ENCODE data around the gene TSPEAR. TPM values are rescaled to one million over a fixed set of nuclear protein-coding genes. Genes with fewer than 3 reads are reported as not detected.

The TSPEAR gene
- total and polyA plus RNA-seq, 9 of the 15 experiments (the other 6 are each of a cell fraction or from before 2014, with no cell fraction given): not detected

DNA sequence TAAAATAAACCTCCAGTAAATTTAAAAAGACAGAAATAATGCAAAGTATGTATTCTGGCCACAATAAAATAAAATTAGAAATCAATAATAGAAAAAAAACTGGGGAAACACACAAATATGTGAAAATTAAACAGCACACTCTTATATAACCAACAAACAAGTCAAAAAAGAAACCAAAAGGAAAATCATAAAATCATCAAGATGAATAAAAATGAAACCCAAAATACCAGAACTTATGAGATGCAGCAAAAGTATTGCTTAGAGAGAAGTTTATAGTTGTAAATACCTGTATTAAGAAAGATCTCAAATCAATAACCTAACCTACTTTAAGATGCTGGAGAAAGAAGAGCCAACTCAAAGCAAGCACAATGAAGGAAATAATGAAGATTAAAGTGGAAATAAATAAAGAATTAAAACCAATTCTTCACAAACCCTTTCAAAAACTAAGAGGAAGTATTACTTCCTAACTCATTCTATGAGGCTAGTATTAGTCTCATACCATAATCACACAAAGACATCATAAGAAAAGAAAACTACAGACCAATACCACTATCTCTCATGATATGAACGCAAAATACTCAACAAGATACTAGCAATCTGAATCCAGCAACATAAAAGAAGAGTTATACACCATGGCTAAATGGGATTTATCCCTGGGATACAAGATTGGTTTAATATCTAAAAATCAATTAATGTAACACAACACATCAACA, 146.3 kb downstream of the TSPEAR start:
- H3K9me3 ChIP-seq (replicated peaks; ENCODE audit: control insufficient read depth, insufficient read depth, low read depth, low read length): no peaks in the 10 kb centered on the region
- peaks cover 0 to 13% of the 10 kb centered on the region in 2 experiments; a peak in 1 of 5 replicates for H3K4me1 ChIP-seq (replicated peaks in 1 of 2; ENCODE audit: control insufficient read depth in 2 of 2, insufficient read depth in 2 of 2, low read length in 2 of 2)
- no peak overlapping the region for H3K4me3 ChIP-seq
- 4% methylated on average over 1 of the region's 1 CpG for WGBS (ENCODE audit: insufficient coverage, low coverage, missing lambda C conversion rate)
- no peaks in the 10 kb centered on the region for H3K9me1 ChIP-seq (ENCODE audit: control insufficient read depth, insufficient read depth, low read length)
- no peak overlapping the region for H3K9ac ChIP-seq (ENCODE audit: insufficient read depth in 1 of 2, low read depth in 2 of 2, low read length in 2 of 2)
- no peak for ATAC-seq
- no peak for FAIRE-seq
- no TSS peak for BruUV-seq (replicated peaks)
- H3K27me3 ChIP-seq (ENCODE audit: control insufficient read depth in 2 of 2, insufficient read depth in 2 of 2, low read length in 2 of 2): peaks cover 0 to 2% of the 10 kb centered on the region in 2 experiments; a peak in 1 of 5 replicates
- no peak overlapping the region for H3K4me2 ChIP-seq (ENCODE audit: insufficient read depth, low read length)
- no peak overlapping the region for H3K27ac ChIP-seq (ENCODE audit: extremely low read depth, low read depth, low read length)
- no peak overlapping the region for H2AFZ ChIP-seq (ENCODE audit: low read depth, low read length)
- CTCF ChIA-PET (ENCODE audit: low intra/inter-chr PET ratio): no interaction called here
- H4K20me1 ChIP-seq (replicated peaks; ENCODE audit: control insufficient read depth, insufficient read depth, low read length): no peaks in the 10 kb centered on the region
- POLR2A ChIA-PET: no interaction called here
- intact Hi-C loops (cut with micrococcal nuclease): no loop called here
- in situ Hi-C loops (cut with MboI): no loop called here
- H3K36me3 ChIP-seq (ENCODE audit: control insufficient read depth, insufficient read depth, low read length): no peaks in the 10 kb centered on the region
- H3K79me2 ChIP-seq (ENCODE audit: control insufficient read depth, insufficient read depth, low read length): no peaks in the 10 kb centered on the region
- no peak for DNase-seq (ENCODE audit: extremely low read depth in 1 of 4, low spot score in 3 of 4)
- TF ChIP-seq ZNF140 (CRISPR knock-in tag; IDR thresholded peaks at IDR 0.05) (no peak), MTA3 (IDR thresholded peaks at IDR 0.05; ENCODE audit: borderline replicate concordance) (no peak), FOXK2 (conservative IDR thresholded peaks at IDR 0.05 in 1 of 2, IDR thresholded peaks at IDR 0.05 in 1 of 2; ENCODE audit: low read depth in 2 of 2) (no peak), BACH1 (tag; IDR thresholded peaks at IDR 0.05) (no peak), ZNF707 (CRISPR knock-in tag; conservative IDR thresholded peaks at IDR 0.05) (no peak), PCBP2 (IDR thresholded peaks at IDR 0.05; ENCODE audit: low read depth, low read length, poor library complexity, severe bottlenecking) (no peak)
- TF ChIP-seq, protein P1, sequence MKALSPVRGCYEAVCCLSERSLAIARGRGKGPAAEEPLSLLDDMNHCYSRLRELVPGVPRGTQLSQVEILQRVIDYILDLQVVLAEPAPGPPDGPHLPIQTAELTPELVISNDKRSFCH (CRISPR knock-in tag; IDR thresholded peaks at IDR 0.05): no peak
- TF ChIP-seq, protein P1 (tag; IDR thresholded peaks at IDR 0.05): no peak
